Fibroblast of lung (primary cell): Measurements from ENCODE around the gene ALOX5. TPM values are rescaled to one million over a fixed set of nuclear protein-coding genes. Genes with fewer than 3 reads are reported as not detected.

Experiments used
- DNase-seq, 2 donors: peaks; one replicate each; pipeline versions ENCODE4 v3.0.0 to v3.0.0-alpha.2; 2010; ENCODE audit warnings: low read depth in 2 of 2
- H2AFZ ChIP-seq: 2 replicates; pipeline ENCODE4 v1.5.1; 2012; ENCODE audit warnings: low read length, control low read depth, inconsistent platforms
- H3K27ac ChIP-seq: 2 replicates; pipeline ENCODE4 v1.5.1; 2011; ENCODE audit warnings: low read length, control low read depth; ENCODE audit not compliant: insufficient read depth
- H3K27me3 ChIP-seq: 2 replicates; pipeline ENCODE4 v1.5.1; 2011; ENCODE audit warnings: mild to moderate bottlenecking, low read length; ENCODE audit not compliant: control insufficient read depth, insufficient read depth
- H3K36me3 ChIP-seq: 2 replicates; pipeline ENCODE4 v1.5.1; 2011; ENCODE audit warnings: low read length; ENCODE audit not compliant: control insufficient read depth, insufficient read depth
- H3K4me1 ChIP-seq: 2 replicates; pipeline ENCODE4 v1.5.1; 2011; ENCODE audit warnings: low read length; ENCODE audit not compliant: control insufficient read depth, insufficient read depth; ENCODE audit errors: extremely low read depth
- H3K4me2 ChIP-seq: 2 replicates; pipeline ENCODE4 v1.5.1; 2011; ENCODE audit warnings: low read length, control low read depth; ENCODE audit not compliant: insufficient read depth; ENCODE audit errors: extremely low read depth
- H3K4me3 ChIP-seq, 4 experiments: fragments of 200-600 bp in 1 of 4; sonication (generic) in 1 of 4; replicated peaks in 1 of 4; 2 replicates each; pipeline ENCODE4 v1.5.1; 2011 to 2016; ENCODE audit warnings: low read length in 4 of 4, low read depth in 3 of 4, mild to moderate bottlenecking in 3 of 4, control low read depth in 2 of 4, inconsistent platforms in 1 of 4, mixed read lengths in 1 of 4; ENCODE audit not compliant: insufficient read depth in 1 of 4; ENCODE audit errors: control extremely low read depth in 1 of 4
- H3K79me2 ChIP-seq: 2 replicates; pipeline ENCODE4 v1.5.1; 2012; ENCODE audit warnings: mild to moderate bottlenecking, low read length, inconsistent platforms; ENCODE audit not compliant: control insufficient read depth, insufficient read depth
- H3K9ac ChIP-seq: 2 replicates; pipeline ENCODE4 v1.5.1; 2011; ENCODE audit warnings: mild to moderate bottlenecking, low read length, control low read depth; ENCODE audit not compliant: insufficient read depth
- H3K9me3 ChIP-seq: 2 replicates; pipeline ENCODE4 v1.5.1; 2012; ENCODE audit warnings: low read depth, low read length; ENCODE audit not compliant: control insufficient read depth, insufficient read depth
- H4K20me1 ChIP-seq: 2 replicates; pipeline ENCODE4 v1.5.1; 2011; ENCODE audit warnings: low read length; ENCODE audit not compliant: control insufficient read depth, insufficient read depth; ENCODE audit errors: extremely low read depth
- EZH2 ChIP-seq: IDR thresholded peaks from 2 replicates; pipeline ENCODE4 v1.5.1; 2012; ENCODE audit warnings: low read length, control low read depth, mild to moderate bottlenecking; ENCODE audit errors: missing control alignments
- polyA plus RNA-seq, 2 donors: library from polyadenylated mRNA; depleted of rRNA in 1 of 2; stranded (reverse) in 1 of 2; unstranded in 1 of 2; fragments of >200 nt; gene quantifications; 2 replicates each; pipeline ENCODE4 v1.2.1, GENCODE V29; 2011 to 2012; ENCODE audit warnings: missing spikeins in 1 of 2
- total RNA-seq: library from RNA; depleted of rRNA; stranded (reverse); fragments of >200 nt; gene quantifications from 2 replicates; pipeline ENCODE4 v1.2.1, GENCODE V29; 2014
- TF ChIP-seq, protein P1 (sequence below), 2 donors: IDR thresholded peaks in 1 of 2; conservative IDR thresholded peaks in 1 of 2; 1 replicate in 1 of 2; 2 replicates in 1 of 2; pipeline ENCODE4 v1.5.1; 2011 to 2012; ENCODE audit warnings: low read length in 2 of 2, control low read depth in 1 of 2, inconsistent platforms in 1 of 2, low read depth in 1 of 2, mild to moderate bottlenecking in 1 of 2

The ALOX5 gene
- total and polyA plus RNA-seq, 2 donors (not counting 1 experiment from before 2014, with no cell fraction given), result not detected

GRCh38 chr10:45464958-45465567 is 91.0 kb downstream of the ALOX5 start:
- no peaks in the 10 kb centered on the region for H3K36me3 ChIP-seq
- H4K20me1 ChIP-seq, result no peaks in the 10 kb centered on the region
- no peak overlapping the region for H3K4me2 ChIP-seq
- DNase-seq, result peak; percentile 47 to 71
- TF ChIP-seq, protein P1, sequence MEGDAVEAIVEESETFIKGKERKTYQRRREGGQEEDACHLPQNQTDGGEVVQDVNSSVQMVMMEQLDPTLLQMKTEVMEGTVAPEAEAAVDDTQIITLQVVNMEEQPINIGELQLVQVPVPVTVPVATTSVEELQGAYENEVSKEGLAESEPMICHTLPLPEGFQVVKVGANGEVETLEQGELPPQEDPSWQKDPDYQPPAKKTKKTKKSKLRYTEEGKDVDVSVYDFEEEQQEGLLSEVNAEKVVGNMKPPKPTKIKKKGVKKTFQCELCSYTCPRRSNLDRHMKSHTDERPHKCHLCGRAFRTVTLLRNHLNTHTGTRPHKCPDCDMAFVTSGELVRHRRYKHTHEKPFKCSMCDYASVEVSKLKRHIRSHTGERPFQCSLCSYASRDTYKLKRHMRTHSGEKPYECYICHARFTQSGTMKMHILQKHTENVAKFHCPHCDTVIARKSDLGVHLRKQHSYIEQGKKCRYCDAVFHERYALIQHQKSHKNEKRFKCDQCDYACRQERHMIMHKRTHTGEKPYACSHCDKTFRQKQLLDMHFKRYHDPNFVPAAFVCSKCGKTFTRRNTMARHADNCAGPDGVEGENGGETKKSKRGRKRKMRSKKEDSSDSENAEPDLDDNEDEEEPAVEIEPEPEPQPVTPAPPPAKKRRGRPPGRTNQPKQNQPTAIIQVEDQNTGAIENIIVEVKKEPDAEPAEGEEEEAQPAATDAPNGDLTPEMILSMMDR (conservative IDR thresholded peaks at IDR 0.05 in 1 of 2, IDR thresholded peaks at IDR 0.05 in 1 of 2; ENCODE audit: low read depth in 1 of 2, low read length in 2 of 2), result peak; percentile 97 to 99
- no peak for TF ChIP-seq EZH2
- H3K9me3 ChIP-seq, result no peaks in the 10 kb centered on the region
- no peak overlapping the region for H3K27ac ChIP-seq
- H2AFZ ChIP-seq, result no peak overlapping the region
- H3K9ac ChIP-seq, result no peak overlapping the region
- H3K79me2 ChIP-seq, result no peaks in the 10 kb centered on the region
- H3K4me3 ChIP-seq, result no peak overlapping the region
- H3K4me1 ChIP-seq, result no peaks in the 10 kb centered on the region
- no peaks in the 10 kb centered on the region for H3K27me3 ChIP-seq

DNA sequence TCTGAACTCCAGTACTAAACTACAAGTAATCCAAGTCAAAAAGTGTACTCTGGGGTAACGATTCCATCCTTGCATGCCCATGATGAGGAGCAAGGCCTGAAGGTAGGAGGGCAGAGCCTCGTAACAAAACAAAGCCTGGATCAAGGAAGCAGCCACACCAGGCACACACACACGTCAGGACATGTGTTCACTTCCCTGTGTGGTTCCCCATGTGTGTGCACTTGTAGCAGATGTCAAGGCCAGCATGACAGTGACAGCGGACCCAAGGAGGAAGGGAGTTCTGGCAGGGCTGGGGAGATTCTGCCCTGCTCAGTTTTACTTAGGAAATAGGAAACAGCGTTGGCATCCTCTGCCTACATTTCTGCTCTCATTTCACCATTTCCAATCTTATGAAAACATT is 92.8 kb downstream of the ALOX5 start:
- no peaks in the 10 kb centered on the region for H3K27me3 ChIP-seq
- H3K36me3 ChIP-seq, result no peaks in the 10 kb centered on the region
- no peaks in the 10 kb centered on the region for H3K9me3 ChIP-seq
- H3K4me2 ChIP-seq, result no peak overlapping the region
- no peak overlapping the region for H3K27ac ChIP-seq
- TF ChIP-seq EZH2, result no peak
- TF ChIP-seq, protein P1 (conservative IDR thresholded peaks at IDR 0.05 in 1 of 2, IDR thresholded peaks at IDR 0.05 in 1 of 2; ENCODE audit: low read depth in 1 of 2, low read length in 2 of 2), result no peak
- H3K4me3 ChIP-seq, result no peak overlapping the region
- DNase-seq, result no peak
- H3K9ac ChIP-seq, result no peak overlapping the region
- no peaks in the 10 kb centered on the region for H3K79me2 ChIP-seq
- no peak overlapping the region for H2AFZ ChIP-seq
- H4K20me1 ChIP-seq, result no peaks in the 10 kb centered on the region
- H3K4me1 ChIP-seq, result no peaks in the 10 kb centered on the region

DNA sequence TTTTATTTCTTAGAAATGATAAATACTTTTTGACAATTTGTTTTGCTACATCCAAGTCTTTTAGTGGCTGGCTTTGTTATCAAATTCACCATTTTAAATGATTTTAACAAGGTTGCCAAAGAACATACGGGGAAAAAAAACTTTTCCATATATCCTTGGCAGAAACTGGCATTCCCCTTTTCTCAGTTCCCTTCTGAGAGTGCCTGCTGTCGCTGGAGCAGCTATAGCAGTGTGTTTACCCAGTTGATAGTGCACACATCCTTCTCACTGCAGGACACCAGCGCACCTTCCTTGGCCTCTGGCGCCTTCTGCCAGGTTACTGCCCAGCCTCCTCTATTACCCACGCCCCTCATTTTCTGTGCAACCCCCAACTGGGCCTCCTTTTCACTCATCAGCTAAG is 94.1 kb downstream of the ALOX5 start:
- no peak for DNase-seq
- TF ChIP-seq EZH2, result no peak
- TF ChIP-seq, protein P1 (conservative IDR thresholded peaks at IDR 0.05 in 1 of 2, IDR thresholded peaks at IDR 0.05 in 1 of 2; ENCODE audit: low read depth in 1 of 2, low read length in 2 of 2), result no peak
- H3K27me3 ChIP-seq, result no peaks in the 10 kb centered on the region

More for the DNA sequence above, 94.1 kb downstream of the ALOX5 start:
- H3K9ac ChIP-seq, result no peak overlapping the region
- H3K4me2 ChIP-seq, result no peak overlapping the region
- no peak overlapping the region for H2AFZ ChIP-seq
- H3K79me2 ChIP-seq, result no peaks in the 10 kb centered on the region
- H3K27ac ChIP-seq, result no peak overlapping the region
- H4K20me1 ChIP-seq, result no peaks in the 10 kb centered on the region
- no peaks in the 10 kb centered on the region for H3K9me3 ChIP-seq
- no peaks in the 10 kb centered on the region for H3K36me3 ChIP-seq
- no peaks in the 10 kb centered on the region for H3K4me1 ChIP-seq
- no peak overlapping the region for H3K4me3 ChIP-seq
